ENCODE measurements around the gene CLDN15.

The CLDN15 gene

GRCh38 chr7:101185258-101185839, 52.3 kb downstream of the CLDN15 start:
- Histone ChIP-seq H3K9me3 (ENCODE audit: insufficient read depth, low read depth, low read length) (no peaks in the 10 kb centered on the region), H3K9ac (ENCODE audit: low read depth, low read length) (no peak overlapping the region), H3K4me1 (ENCODE audit: insufficient read depth, low read length) (peaks cover 5% of the 10 kb centered on the region; the same call in 1 of the 2 replicates), H3K36me3 (ENCODE audit: insufficient read depth, low read depth, low read length) (no peaks in the 10 kb centered on the region), H3K4me3 (ENCODE audit: low read length) (no peak overlapping the region), H3K27ac (ENCODE audit: low read length) (no peak overlapping the region), H3K27me3 (ENCODE audit: insufficient read depth, low read length) (peaks cover 11% of the 10 kb centered on the region)

Measured in iPS-20b (cell line).